CD4-positive, alpha-beta T cell treated with Interferon alpha-2 for 1 hour (primary cell): ENCODE results near the gene SCMH1.
A peak's percentile ranks its signal among the peaks of the same experiment; 100 is the strongest.
"Not testable (repeated sequence)": the region's sequence is repeated elsewhere in the genome, so short reads cannot be mapped to it uniquely, and the experiment has no call there.

Experiments
- DNase-seq, 2 donors: peaks; one replicate each; pipeline ENCODE4 v3.0.0-alpha.2; 2020 to 2022

Gene SCMH1

DNA sequence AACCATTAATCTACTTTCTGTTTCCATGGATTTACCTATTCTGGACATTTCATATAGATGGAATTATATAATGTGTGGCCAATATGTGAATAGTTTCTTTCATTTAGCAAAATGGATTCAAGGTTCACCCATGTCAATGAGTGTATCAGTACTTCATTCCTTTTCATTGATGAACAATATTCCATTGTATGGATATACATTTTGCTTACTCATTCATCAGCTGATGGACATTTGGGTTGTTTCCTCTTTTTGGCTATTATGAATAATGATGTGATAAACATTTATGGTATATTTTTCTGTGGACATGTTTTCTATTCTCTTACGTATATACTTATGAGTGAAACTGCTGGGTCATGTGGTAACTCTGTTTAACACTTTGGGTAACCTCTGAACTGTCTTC lies 97.8 kb downstream of the SCMH1 start:
- no peak for DNase-seq

- no peak for DNase-seq
Measured at GRCh38 chr1:41138549-41138948, 103.6 kb downstream of the SCMH1 start.

DNA sequence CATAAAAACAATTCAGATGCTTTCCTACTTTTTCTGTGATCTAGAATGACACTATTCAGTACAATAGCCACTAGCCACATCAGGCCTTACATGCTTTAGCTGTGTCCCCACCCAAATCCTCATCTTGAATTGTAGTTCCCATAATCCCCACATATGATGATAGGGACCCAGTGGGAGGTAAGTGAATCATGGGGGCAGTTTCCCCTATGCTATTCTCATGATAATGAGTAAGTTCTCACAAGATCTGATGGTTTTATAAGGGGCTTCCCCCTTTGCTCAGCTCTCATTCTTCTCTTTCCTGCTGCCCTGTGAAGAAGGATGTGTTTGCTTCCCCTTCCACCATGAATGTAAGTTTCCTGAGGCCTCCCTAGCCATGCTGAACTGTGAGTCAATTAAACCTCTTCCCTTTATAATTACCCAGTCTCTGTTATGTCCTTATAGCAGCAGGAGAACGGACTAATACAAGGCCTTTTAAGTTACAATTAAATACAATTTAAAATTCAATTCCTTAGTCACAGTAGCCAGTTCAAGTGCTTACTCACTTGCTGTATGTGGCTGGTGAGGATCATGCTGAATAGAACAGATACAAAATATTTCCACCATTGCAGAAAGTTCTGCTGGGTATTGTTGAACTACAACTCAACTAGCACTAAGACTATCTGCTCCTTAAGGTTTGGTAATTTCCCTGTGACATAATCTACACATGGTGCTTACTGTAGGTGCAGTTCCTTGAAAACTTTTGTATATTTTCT lies 106.7 kb downstream of the SCMH1 start:
- no peak for DNase-seq

DNA sequence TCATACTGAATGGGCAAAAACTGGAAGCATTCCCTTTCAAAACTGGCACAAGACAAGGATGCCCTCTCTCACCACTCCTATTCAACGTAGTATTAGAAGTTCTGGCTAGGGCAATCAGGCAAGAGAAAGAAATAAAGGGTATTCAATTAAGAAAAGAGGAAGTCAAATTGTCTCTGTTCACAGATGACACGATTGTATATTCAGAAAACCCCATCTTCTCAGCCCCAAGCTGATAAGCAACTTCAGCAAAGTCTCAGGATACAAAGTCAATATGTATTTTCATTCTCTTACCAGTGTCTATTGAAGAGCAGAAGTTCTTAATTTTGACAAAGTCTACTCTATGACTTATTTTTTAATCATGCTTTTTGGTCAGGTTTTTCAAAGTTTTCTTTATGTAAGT lies 107.8 kb downstream of the SCMH1 start:
- not testable (repeated sequence) for DNase-seq

- peak in 1 of 2 donors; percentile 16 for DNase-seq
Measured at GRCh38 chr1:41122851-41123518, 119.1 kb downstream of the SCMH1 start.

DNA sequence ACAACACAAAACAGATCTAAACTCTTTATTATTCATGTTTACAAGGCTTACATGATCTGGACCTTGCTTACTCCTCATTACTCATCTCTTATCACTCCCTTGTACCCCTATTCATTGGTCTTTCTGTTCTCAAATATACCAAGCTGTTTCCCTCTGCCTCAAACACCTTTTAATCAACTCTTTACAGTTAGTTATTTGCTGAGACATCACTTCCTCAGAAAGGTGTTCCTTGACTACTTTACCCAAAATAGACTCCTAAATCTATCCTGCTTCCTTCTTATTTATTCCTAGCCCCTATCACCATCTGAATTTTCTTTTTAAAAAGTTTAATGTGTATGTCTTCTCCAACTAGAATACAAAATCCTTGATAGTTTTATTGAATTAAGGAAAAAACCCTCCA lies 120.0 kb downstream of the SCMH1 start:
- DNase-seq = no peak

DNA sequence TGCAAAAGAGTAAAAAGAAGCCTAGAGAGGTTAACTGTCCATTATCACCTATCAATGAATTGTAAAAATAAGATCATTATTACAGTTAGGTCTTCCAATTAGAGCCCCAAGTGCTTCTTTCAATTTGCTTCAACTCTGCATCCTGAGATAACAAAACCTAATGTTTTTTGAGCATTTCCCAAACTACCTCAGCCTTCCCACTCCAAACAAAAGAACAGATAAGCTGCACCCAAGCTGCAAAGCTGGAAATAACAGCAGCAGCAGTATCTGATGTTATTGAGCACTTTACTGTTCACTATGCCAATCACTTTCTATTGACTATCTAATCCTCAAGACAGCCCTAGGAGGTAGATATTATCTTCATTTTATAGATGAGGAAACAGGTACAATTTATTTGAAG lies 123.5 kb downstream of the SCMH1 start:
- no peak for DNase-seq

- DNase-seq = not testable (repeated sequence)
Measured at GRCh38 chr1:41117241-41117640, 124.9 kb downstream of the SCMH1 start.

DNA sequence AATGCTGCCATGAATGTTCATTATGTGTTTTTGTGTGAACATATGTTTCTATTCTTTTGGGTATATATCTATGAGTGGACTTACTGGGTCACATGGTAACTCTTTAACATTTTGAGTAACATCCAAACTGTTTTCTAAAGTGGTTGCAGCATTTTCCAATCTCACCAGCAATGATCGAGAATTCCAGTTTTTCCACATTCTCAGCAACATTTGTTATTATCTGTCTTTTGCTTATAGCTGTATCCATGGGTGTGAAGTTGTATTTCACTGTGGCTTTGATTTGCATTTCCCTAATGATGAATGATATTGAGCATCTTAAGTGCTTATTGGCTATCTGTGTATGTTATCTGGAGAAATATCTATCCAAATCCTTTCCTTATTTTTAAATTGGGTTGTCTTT lies 131.4 kb downstream of the SCMH1 start:
- DNase-seq = no peak

- no peak for DNase-seq
Measured at GRCh38 chr1:41110286-41110685, 131.8 kb downstream of the SCMH1 start.

- DNase-seq = peak in 1 of 2 donors; percentile 1
Measured at GRCh38 chr1:41109310-41110197, 132.6 kb downstream of the SCMH1 start.

GRCh38 chr1:41108696-41109275 lies 133.3 kb downstream of the SCMH1 start:
- DNase-seq = no peak

- DNase-seq = no peak
Measured at GRCh38 chr1:41103766-41104165, 138.3 kb downstream of the SCMH1 start.

DNA sequence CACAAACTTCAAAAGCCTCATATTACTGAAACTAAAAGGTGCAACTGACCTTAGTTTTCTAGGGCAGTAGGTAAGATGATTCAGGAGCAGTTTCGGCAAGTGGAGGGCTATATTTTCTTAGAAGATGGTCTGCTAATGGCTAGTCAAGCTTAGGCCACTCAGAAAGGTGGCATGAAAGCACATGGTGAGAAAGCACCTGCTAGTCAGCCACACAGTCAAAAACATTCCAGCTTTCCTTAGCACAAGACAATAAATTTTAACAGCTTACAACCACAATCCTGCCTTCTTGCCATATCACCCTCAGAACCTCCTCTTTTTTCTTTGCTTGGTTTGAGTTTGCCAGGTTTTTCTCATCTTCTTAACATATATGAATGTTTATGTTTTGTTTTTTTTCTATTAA lies 139.5 kb downstream of the SCMH1 start:
- DNase-seq = no peak

GRCh38 chr1:41101950-41102607 lies 140.0 kb downstream of the SCMH1 start:
- no peak for DNase-seq

- DNase-seq = no peak
Measured at GRCh38 chr1:41101076-41101475, 141.0 kb downstream of the SCMH1 start.

GRCh38 chr1:41100170-41100569 lies 141.9 kb downstream of the SCMH1 start:
- no peak for DNase-seq

GRCh38 chr1:41098730-41099460 lies 143.2 kb downstream of the SCMH1 start:
- no peak for DNase-seq

DNA sequence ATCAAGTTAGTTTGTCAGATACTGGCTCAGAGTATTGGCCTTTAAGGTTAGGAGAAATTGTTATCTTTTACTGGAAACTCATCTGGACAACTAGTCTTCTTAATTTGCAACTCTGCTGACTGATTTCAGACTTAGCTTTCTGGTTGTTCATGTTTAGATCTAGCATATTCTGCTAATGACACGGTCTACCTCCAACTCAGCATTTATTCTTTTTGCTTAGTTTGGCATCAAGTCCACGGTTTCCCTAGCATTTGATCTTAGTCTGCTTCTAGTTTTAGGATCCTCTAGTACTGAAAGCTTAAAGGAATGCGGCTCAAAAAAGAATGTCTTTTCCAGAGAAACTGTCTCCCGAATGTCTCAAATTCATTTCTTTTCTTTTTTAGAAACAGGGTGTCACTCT lies 145.0 kb downstream of the SCMH1 start:
- no peak for DNase-seq

DNA sequence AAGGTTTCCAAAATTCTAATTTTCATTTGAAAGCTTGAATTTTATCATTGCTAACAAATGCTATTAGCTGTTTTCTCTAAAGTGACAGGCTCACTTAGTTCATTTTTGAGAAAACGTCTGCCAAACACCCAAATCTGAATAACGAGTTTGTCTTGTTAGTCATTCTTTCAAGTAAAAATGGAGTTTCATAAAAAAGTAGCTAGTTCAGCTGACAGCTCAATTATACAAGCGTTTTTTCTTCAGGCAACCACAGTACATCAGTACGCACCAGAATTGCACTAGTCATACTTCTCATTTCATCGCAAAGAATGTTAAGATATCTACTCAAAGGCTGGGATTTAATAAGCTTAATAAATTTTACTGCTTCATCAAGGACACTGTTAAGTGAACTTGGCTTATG lies 148.3 kb downstream of the SCMH1 start:
- no peak for DNase-seq

GRCh38 chr1:41086921-41087320 lies 155.2 kb downstream of the SCMH1 start:
- no peak for DNase-seq

DNA sequence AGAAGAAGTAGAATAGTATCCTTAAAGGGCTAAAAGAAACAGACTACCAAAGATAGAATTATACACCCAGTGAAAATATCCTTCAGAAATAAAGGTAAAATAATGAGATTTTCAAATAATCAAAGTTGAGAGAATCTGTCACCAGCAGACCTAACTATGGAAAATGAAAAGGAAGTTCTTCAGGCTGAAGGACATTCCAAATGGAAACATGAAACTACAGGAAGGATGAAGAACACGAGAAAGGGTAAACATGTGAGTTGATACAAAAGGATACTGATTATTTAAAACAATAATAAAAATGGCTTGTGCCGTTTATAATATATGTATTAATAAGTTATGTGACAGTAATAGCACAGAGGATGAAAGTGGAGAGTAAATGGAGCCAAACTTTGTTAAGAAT lies 163.5 kb downstream of the SCMH1 start:
- DNase-seq = no peak
